GM20000 (cell line): ENCODE measurements around the gene WWC1.

ENCODE experiments used
- DNase-seq: peaks from one replicate; pipeline ENCODE4 v3.0.0; 2012; ENCODE audit warnings: low spot score
- TF ChIP-seq, protein P1 (sequence below): IDR thresholded peaks from 2 replicates; pipeline ENCODE4 v1.5.1; 2012; ENCODE audit warnings: mild to moderate bottlenecking, control low read depth; ENCODE audit errors: extremely low read depth, missing control alignments

The WWC1 gene

DNA sequence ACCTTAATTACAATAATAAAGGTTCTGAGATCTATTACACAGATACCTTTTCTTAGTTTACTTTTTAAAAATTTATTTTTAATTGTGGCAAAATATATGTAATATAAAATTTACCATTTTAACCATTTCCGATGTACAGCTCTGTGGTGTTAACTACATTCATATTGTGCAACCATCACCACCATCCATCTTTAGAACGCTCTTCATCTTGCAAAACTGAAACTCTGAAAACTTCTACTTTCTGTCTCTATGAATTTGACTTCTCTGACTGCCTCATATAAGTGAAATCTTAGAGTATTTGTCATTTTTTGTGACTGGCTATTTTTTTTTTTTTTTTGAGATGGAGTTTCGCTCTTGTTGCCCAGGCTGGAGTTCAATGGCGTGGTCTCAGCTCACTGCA, 26.8 kb downstream of the WWC1 start:
- no peak for DNase-seq
- TF ChIP-seq, protein P1, sequence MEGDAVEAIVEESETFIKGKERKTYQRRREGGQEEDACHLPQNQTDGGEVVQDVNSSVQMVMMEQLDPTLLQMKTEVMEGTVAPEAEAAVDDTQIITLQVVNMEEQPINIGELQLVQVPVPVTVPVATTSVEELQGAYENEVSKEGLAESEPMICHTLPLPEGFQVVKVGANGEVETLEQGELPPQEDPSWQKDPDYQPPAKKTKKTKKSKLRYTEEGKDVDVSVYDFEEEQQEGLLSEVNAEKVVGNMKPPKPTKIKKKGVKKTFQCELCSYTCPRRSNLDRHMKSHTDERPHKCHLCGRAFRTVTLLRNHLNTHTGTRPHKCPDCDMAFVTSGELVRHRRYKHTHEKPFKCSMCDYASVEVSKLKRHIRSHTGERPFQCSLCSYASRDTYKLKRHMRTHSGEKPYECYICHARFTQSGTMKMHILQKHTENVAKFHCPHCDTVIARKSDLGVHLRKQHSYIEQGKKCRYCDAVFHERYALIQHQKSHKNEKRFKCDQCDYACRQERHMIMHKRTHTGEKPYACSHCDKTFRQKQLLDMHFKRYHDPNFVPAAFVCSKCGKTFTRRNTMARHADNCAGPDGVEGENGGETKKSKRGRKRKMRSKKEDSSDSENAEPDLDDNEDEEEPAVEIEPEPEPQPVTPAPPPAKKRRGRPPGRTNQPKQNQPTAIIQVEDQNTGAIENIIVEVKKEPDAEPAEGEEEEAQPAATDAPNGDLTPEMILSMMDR: no peak

DNA sequence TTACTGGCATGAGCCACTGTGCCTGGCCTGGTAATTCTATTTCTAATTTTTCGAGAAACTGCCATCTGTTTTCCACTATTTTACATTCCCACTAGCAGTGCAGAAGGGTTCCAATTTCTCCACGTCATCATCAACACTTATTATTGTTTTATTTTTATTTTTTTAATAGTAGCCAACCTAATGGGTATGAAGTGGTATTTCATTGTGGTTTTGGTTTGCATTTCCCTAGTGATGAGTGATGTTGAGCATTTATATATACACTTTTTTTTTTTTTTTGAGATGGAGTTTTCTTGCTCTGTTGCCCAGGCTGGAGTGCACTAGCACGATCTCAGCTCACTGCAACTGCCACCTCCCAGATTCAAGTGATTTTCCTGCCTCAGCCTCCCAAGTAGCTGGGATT, 28.3 kb downstream of the WWC1 start:
- DNase-seq: no peak
- TF ChIP-seq, protein P1: no peak

DNA sequence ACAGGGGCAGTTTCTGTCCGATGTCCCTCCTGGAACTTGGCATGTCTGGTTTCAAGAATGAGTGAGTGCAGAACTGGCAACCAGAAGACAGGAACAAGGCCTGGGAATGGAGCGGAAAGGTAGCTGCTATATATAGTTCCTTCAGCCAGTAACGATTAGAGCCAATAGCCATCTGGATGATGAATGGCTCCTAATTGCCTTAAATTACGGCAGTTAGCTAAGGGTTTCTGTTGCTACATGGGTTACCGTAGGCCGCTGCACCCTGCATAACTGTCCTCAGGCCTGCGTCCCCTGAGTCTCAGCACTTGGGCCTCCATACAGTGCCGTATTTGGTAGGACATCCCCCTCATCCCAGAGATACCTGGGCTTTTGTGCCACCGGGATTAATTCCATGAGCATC, 29.4 kb downstream of the WWC1 start:
- no peak for DNase-seq
- TF ChIP-seq, protein P1: no peak

DNA sequence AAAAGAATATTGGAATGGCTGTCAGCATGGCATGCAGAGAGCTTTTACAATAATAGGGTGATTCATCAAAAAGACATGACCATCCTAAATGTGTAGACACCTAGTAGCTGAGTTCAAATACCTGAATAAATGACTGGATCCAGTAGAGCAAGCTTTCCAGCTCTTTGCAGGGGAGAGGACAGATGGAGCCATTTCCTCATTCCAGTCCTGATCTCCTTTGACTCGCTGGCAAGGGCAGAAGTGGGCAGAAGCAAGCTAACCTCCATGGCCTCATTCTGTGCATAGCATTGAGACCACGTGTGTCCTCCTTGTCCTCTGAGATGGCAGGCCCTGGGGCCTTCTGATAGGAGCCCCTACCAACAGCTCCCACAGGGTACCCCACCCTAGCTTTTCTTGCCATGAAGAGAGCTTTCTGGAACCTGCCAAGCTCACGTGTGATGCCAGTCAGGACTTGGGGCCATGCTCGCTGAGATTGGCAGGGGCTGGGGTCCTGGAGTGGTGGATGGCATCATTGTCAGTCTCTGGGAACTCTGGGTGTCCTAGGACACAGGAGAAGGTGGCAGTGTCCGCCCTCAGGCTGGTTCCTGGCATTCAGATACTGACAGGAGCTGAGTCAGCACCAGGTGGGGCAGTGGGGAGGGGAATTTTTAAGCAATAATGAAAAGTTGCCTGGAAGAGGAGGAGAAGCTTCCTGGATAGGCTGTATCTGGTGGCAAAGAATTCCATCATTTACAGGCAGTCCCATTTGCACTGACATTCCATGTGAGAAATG, 33.6 kb downstream of the WWC1 start:
- DNase-seq: no peak
- TF ChIP-seq, protein P1: no peak

DNA sequence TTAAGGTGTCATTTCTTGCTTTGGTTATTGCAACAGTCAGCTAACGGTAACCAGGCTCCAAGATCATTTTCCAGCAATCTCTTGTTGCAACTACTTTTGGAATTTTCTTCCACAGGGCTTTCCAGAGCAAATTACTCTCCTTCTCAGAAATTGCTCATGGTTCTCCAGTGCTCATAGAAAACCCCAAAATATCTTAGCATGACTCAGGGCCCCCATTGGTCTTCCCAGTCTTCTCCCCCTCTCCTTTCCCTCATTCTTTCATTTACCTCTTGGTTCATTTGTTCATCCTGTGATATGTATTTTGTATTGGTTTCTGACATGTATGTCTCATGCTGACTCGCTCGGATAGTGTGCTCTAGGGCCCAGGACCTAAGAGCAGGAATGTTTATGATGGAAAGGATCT, 35.6 kb downstream of the WWC1 start:
- no peak for DNase-seq
- TF ChIP-seq, protein P1: no peak

DNA sequence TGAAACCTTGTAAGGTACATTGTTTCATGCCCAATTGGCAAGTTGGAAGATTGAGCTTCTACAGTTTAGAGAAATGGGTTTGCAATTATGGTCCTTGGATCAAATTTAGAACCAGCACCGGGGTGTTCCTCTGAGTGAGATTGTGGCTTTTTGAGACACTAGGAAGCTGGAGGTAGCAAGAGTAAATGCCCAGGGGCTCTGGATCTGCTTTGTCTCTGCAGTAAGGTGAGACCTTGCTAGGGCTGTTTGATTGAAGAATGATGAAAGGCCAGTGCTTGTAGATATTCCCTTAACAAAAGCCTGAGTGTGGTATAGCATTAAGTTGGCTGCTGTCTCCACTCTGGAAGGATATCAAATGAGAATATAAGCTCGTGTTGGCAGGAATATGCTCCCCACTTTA, 36.0 kb downstream of the WWC1 start:
- TF ChIP-seq, protein P1: no peak
- no peak for DNase-seq

DNA sequence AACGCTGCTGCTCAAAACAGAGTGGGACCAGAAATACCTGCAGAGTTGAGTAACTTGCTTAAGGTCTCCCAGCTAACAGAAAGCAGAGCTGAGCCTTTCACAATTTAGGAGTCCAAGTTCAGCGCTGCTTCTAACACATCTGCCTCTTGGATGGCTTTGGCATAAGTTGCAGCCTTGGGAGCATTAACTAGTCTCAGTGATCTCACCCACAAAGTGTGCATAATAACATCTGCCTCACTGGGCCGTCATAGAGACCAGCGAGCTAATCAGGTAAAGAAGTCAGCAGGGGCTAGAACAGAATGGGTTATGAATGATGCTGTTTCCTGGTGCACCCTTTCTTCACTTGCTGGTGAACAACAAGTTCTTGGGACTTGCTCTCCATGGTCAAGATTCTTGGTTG, 36.5 kb downstream of the WWC1 start:
- TF ChIP-seq, protein P1: no peak

More for the DNA sequence above, 36.5 kb downstream of the WWC1 start:
- no peak for DNase-seq
